ENCODE data around the gene PCGF3. TPM values are rescaled to one million over a fixed set of nuclear protein-coding genes. Genes with fewer than 3 reads are reported as not detected.

The PCGF3 gene
- total and polyA plus RNA-seq, 9 of the 15 experiments (the other 6 are each of a cell fraction or from before 2014, with no cell fraction given) = 2.6 to 46.1 (median 20.3) TPM

DNA sequence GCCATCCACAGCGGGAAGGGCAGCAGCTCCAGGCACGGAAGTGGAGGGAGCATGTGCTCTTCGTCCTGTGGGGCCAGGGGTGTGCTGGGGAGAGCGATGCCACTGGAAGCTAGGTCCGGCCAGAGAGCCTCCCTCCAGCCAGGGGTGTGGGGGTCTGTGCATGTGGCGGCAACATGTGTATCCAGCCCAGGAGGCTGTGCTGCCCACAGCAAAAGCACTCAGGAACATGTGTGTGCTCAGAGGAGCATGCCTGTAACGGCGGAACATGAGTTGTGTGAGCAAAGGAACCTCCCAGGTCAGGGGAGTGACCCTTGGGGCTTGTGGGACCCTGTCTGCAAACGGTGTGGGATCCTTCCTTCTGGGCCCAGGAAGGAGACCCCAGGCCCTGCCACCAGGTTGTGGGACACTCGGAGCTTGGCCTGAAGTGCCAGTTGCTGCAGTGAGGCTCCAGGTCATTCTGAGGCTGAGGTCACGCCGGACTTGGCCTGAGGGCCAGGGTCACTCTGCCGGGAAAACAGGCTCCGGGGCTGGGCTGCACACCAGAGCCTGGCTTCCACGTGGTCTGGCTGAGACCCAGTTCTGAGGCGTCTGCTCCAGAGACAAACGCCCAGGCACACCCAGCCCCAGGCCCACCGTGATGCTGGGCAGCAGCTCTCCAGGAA, 83.1 kb downstream of the PCGF3 start:
- BruUV-seq (replicated peaks) = no TSS peak
- H3K4me2 ChIP-seq (ENCODE audit: insufficient read depth, low read length) = no peak overlapping the region
- no peaks in the 10 kb centered on the region for H3K79me2 ChIP-seq (ENCODE audit: control insufficient read depth, insufficient read depth, low read length)
- no peaks in the 10 kb centered on the region for H3K9me3 ChIP-seq (replicated peaks; ENCODE audit: control insufficient read depth, insufficient read depth, low read depth, low read length)
- no peaks in the 10 kb centered on the region for H3K9me1 ChIP-seq (ENCODE audit: control insufficient read depth, insufficient read depth, low read length)
- ChIA-PET POLR2A (interaction anchor here (1.1 to 1.3 kb wide), 2 partner anchors 20 to 22 kb away, joined by 3 read pairs; no protein-coding TSS in a partner anchor), CTCF (ENCODE audit: low intra/inter-chr PET ratio) (no interaction called here)
- intact Hi-C loops (cut with micrococcal nuclease) (no loop called here), in situ Hi-C loops (cut with MboI) (no loop called here)
- H4K20me1 ChIP-seq (replicated peaks; ENCODE audit: control insufficient read depth, insufficient read depth, low read length) = 0 out of 2 replicates have a peak, but pooled peaks cover 3% of the 10 kb centered on the region
- peak overlapping the region in 1 of 2 experiments; percentile 82; a peak in 2 of 4 replicates for H3K9ac ChIP-seq (ENCODE audit: insufficient read depth in 1 of 2, low read depth in 2 of 2, low read length in 2 of 2)
- ATAC-seq (no peak), DNase-seq (ENCODE audit: extremely low read depth in 1 of 4, low spot score in 3 of 4) (no peak), FAIRE-seq (no peak)
- H3K4me3 ChIP-seq = no peak overlapping the region
- no peaks in the 10 kb centered on the region for H3K36me3 ChIP-seq (ENCODE audit: control insufficient read depth, insufficient read depth, low read length)
- H3K27ac ChIP-seq (ENCODE audit: extremely low read depth, low read depth, low read length) = no peak overlapping the region
- peaks cover 0 to 85% of the 10 kb centered on the region in 2 experiments; a peak in 3 of 5 replicates for H3K4me1 ChIP-seq (replicated peaks in 1 of 2; ENCODE audit: control insufficient read depth in 2 of 2, insufficient read depth in 2 of 2, low read length in 2 of 2)
- 37% methylated on average over 16 of the region's 18 CpGs for WGBS (ENCODE audit: insufficient coverage, low coverage, missing lambda C conversion rate)
- H3K27me3 ChIP-seq (ENCODE audit: control insufficient read depth in 2 of 2, insufficient read depth in 2 of 2, low read length in 2 of 2) = peaks cover 3 to 22% of the 10 kb centered on the region in 2 experiments; a peak in 4 of 5 replicates
- H2AFZ ChIP-seq (ENCODE audit: low read depth, low read length) = no peak overlapping the region
- TF ChIP-seq, protein P1, sequence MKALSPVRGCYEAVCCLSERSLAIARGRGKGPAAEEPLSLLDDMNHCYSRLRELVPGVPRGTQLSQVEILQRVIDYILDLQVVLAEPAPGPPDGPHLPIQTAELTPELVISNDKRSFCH (CRISPR knock-in tag; IDR thresholded peaks at IDR 0.05) = no peak
- TF ChIP-seq, protein P1 (tag; IDR thresholded peaks at IDR 0.05) = no peak
- 0 out of 2 replicates have a peak, but pooled peaks have one; percentile 50 for TF ChIP-seq RBM14 (IDR thresholded peaks at IDR 0.05; ENCODE audit: borderline replicate concordance, insufficient read depth, low read depth, low read length)
- TF ChIP-seq HDAC6 (IDR thresholded peaks at IDR 0.05; ENCODE audit: low read depth, low read length) = no peak
- TF ChIP-seq, protein P2, sequence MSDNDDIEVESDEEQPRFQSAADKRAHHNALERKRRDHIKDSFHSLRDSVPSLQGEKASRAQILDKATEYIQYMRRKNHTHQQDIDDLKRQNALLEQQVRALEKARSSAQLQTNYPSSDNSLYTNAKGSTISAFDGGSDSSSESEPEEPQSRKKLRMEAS (CRISPR knock-in tag; IDR thresholded peaks at IDR 0.05) = peak; percentile 56
- TF ChIP-seq, protein P3, sequence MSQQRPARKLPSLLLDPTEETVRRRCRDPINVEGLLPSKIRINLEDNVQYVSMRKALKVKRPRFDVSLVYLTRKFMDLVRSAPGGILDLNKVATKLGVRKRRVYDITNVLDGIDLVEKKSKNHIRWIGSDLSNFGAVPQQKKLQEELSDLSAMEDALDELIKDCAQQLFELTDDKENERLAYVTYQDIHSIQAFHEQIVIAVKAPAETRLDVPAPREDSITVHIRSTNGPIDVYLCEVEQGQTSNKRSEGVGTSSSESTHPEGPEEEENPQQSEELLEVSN (IDR thresholded peaks at IDR 0.05; ENCODE audit: borderline replicate concordance in 1 of 2, extremely low read depth in 1 of 2, insufficient read depth in 1 of 2, insufficient read length in 1 of 2, low read depth in 1 of 2, low read length in 1 of 2, poor library complexity in 1 of 2, severe bottlenecking in 1 of 2) = peak in 1 of 2 experiments; percentile 48
- TF ChIP-seq TCF7 (IDR thresholded peaks at IDR 0.05; ENCODE audit: borderline replicate concordance) = no peak

Data from K562 (cell line).